GM21526 (cell line): Measurements from ENCODE around the gene SPSB4.
"Not testable (repeated sequence)": the region's sequence is repeated elsewhere in the genome, so short reads cannot be mapped to it uniquely, and the experiment has no call there.

ENCODE experiments used
- ATAC-seq: cut with Tn5 transposase; IDR thresholded peaks from one replicate; pipeline ENCODE4 v1.9.1; 2021; ENCODE audit warnings: moderate library complexity; ENCODE audit not compliant: unreplicated experiment, low FRiP score

The SPSB4 gene

DNA sequence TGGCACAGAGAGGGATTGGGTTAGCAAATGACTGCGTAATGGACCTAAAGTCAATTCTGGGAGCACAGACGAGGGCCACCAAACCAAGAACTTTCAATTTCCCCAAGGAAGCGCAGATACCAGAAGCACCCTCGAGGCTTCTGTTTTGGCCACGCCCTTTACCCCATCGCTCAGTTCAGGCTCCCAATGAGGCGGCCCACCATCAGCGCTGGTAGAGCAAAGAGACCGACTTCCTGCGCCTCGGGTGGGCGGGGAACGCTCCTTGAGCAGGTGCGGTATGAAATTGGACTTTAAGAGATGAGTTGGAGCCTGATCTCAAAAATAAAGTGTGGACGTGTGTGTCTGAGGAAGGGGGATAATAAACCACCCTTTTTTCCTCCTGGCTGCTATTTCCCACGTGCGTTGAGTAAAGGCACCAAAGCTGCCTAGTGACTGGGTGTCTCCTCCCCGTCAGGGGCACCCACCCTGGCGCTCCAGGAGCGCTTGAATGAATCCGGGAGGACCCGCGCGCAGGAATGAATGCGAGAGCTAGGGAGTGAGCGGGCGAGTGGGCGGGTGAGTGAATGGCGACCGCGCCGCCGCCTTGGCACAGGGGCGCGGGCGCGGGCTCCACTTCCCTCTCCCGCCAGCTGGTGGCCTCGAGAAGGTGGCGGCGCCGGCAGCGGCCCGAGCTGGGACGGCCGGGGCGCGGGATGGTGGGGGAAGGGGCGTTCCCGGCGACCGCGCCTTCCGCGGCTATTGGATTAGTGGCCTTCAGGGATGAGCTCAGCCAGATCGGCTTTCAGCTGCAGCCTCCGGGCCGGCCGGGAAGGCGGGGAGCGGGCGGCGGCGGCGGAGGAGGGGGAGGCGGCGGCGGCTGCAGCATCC, at the start of gene SPSB4:
TSS of gene SPSB4 (plus strand) at position 772 of the 867 bp plus-strand sequence. CDS start 14,758 bp downstream, outside the sequence.
- no peak for ATAC-seq

DNA sequence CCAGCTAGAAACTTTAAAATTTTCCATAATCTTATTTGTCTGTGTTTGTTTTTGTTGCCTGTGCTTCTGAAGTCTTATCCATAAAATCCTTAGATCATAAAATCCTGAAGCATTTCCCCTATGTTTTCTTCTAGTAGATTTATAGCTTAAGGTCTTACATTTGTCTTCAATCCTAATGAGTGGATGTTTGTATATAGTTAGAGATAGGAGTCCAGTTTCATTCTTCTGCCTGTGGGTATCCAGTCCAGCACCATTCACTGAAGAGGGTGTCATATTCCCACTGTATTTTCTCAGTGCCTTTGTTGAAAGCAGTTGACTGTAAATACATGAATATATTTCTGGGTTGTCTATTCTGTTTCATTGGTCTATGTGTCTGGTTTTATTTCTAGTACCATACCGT, 44.8 kb upstream of the SPSB4 start:
- ATAC-seq: no peak

DNA sequence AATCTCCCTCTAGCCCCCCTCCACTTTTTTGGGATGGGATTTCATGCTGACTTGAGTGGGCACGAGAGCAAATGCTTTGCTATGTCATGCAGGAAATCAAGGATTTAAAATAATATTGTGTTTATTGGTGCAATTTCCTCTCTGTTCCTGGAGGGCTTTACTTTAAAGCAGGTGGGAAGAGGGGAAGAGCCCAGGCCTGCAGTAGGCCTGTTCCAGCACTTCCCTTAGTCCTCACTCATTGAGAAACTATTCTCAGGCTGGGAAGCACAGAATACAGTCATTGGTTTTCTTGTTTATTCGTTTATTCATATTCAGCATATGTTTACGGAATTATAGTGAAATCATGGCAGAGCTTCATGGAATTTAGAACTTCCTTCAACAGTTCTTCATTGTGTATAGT, 41.7 kb upstream of the SPSB4 start:
- no peak for ATAC-seq

DNA sequence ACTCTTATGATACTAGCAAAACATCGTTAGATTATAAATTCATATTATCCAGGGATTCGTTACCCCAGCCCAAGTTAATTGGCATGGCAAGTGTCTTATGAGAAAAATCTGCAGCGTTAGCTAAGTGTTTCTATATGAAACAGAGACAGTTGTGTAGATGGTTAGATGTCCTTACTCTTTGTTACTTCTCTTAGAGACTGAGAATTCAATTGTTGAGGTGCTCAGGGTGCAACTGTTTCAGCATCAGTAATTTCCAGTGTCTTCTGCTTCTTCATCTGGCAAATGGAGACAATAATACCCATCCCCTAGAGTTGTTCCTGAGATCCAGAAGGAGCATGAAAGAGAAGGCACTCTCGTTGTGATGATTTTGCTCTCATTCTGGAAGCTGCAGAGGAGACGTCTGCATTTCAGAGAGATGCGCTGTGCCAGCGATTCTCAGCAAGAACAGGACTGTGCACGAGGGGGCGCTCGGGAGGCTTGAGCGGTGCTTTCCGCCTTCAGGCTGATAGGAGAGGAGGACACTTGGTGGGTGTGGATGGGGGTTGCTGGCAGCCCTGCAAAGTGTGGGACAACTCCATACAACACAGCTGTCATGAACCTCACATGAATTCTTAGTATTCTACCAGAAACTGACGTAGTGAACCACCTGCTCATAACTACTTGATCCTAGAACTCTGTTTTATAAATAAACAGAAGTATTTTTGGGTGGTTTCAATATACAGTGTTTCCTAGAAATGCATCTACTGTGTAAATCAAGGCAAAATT, 39.7 kb upstream of the SPSB4 start:
- peak; percentile 74 for ATAC-seq

DNA sequence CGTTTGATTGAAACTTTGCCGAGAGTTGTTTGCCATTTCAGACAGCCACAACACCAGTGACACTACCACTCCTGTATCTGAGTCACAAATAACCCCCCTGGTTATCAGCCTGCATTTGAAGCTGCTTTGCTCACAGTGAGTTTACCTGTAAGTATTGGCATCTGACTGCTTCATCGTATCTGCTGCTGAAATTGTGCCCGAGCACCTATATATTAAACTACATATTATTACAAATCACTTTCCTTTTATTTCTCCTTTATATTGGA, 39.2 kb upstream of the SPSB4 start:
- ATAC-seq: no peak

DNA sequence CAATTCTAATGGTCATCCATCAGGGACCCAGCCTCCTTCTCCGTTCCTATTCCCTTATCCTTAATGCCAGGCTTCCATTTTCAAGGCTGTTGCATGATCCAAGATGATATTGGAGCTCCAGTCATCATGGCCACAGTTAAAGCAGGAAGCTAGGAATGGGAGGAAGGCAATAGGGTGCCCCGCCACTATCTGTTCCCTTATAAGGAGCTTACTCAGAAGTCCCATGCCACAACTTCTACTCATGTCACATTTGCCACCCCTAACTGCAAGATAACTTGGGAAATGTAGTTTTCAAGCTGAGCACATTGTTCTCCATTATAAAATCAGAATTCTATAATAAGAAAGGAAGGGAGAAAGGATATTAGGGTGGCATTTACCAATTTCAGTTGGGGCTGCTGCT, 38.6 kb upstream of the SPSB4 start:
- ATAC-seq: no peak

DNA sequence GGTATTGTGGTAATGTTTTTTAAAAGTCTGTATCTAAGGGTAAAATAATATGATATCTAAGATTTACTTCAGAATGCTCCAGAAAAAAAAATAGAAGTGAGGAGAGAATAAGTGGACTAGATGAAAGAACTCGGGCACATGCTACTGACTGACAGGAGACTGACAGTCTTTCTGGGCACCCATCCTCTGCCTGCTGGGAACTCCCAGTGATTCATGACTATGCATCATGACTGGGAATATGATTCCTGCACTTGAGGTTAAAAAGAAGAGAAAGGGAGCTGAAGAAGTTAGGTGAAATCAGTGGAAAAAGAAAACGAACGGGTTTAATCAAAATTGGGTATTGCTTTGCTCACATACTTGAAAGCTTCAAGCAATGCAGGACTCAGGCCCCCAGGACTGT, 35.7 kb upstream of the SPSB4 start:
- ATAC-seq: no peak

DNA sequence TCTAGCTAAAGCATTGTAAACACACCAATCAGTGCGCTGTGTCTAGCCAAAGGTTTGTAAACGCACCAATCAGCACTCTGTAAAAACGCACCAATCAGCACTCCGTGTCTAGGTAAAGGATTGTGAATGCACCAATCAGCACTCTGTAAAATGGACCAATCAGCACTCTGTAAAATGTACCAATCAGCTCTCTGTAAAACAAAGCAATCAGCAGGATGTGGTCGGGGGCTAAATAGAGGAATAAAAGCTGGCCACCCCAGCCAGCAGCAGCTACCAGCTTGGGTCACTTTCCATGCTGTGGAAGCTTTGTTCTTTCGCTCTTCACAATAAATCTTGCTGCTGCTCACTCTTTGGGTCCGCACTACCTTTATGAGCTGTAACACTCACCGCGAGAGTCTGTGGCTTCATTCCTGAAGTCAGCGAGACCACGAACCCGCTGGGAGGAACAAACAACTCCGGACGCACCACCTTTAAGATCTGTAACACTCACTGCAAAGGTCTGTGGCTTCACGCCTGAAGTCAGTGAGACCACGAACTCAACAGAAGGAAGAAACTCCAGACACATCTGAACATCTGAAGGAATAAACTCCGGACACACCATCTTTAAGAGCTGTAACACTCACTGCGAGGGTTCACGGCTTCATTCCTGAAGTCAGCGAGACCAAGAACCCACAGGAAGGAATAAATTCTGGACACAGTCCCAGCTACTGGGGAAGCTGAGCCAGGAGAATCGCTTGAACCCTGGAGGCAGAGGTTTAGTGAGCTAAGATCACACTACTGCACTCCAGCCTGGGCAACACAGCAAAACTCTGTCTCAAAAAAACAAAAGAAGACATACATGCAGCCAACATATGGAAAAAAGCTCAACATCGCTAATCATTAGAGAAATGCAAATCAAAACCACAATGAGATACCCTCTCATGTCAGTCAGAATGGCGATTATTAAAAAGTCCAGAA, 33.5 kb upstream of the SPSB4 start:
- ATAC-seq: not testable (repeated sequence)

DNA sequence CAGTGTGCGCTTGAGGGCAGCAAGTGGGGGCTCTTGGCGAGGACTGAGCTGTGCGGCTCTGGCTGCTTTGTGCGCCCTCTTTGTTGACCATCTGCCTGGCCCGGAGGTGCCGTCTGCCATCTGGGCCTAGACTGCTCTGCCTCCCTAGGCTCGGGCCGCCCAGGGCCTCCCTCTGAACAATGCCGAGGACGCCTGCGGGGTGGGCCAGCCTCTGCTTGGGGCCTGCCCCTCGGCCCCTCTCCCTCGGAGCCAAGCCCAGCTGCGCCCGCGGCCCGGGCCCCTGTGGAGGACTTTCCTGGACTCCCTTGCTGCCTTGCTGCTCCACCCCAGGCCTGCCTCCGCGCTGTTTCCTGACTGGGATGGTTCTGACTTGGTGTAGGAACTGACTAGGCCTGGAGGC, 31.9 kb upstream of the SPSB4 start:
- no peak for ATAC-seq

DNA sequence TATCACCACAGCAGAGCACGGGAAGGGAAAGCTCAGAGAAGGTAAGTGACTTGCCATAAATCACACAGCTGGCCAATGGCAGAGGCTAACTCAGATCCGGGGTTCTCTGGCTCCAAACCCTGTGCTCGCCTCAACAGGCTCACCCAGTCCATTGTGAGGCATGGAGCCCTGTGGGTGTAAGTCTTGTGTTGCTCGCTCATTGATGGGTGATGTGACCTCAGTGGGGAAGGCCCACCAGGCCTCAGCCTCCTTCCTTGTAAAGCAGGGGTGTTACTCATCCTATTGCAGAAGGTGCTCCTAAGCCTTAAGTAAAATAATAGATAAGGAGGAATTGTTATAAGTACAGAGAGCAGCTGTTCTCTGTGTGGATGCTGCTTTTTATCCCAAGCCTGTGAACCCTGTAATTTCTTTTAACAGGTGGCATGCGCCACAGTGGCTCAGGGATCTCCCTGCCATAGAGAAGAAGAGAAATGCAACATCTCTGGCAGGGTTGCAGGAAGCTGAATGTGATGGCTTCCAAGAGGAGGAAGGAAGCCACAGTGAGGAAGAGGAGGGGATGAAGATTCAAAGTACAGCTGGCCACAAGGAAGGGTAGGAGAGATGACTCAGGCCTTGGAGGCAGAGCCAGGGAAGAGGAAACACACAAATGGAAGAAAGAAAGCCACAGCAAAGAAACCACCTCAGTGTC, 30.9 kb upstream of the SPSB4 start:
- ATAC-seq: no peak

DNA sequence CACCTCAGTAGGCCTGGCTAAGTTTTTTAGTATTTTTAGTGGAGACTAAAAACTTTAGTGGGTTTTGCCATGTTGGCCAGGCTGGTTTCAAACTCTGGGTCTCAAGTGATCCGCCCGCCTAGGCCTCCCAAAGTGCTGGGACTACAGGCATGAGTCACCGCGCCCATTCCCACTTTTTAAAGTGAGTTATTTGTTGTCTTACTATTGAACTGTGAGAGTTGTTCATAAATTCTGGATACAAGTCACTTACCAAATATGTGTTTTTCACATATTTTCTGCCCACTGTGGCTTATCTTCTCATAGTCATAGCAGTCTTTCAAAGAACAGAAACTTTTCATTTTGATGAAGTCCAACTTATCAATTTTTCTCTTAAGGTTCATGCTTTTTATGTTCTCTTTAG, 29.9 kb upstream of the SPSB4 start:
- no peak for ATAC-seq

DNA sequence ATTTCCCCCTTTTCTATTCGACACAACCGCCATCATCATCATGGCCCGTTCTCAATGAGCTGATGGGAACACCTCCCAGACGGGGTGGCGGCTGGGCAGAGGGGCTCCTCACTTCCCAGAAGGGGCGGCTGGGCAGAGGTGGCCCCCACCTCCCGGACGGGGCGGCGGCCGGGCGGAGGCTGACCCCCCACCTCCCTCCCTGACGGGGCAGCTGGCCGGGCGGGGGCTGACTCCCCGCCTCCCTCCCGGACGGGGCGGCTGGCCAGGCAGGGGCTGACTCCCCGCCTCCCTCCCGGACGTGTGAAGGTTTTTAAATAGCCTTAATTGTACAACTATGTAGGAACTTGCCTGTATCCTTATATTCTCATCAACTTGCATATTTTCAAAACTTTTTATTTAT, 20.9 kb upstream of the SPSB4 start:
- ATAC-seq: no peak

DNA sequence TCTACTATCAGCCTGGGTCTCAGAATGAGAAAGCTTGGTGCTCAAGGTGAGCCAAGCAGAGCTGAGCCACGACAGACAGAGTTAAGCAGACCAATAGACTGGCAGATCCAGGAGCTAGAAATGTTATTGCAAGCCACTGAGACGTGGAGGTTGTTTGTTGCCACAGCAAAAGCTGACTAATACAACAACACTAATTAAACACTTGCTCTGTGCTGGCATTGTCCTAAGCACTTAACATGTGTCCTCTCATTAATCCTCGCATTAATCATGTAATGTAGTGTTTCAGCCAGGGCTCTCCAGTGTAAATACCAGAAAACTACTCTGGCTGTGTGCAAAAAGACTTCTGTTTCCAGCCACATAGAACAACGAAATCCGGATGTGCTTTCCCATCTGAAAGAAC, 11.6 kb upstream of the SPSB4 start:
- ATAC-seq: no peak

DNA sequence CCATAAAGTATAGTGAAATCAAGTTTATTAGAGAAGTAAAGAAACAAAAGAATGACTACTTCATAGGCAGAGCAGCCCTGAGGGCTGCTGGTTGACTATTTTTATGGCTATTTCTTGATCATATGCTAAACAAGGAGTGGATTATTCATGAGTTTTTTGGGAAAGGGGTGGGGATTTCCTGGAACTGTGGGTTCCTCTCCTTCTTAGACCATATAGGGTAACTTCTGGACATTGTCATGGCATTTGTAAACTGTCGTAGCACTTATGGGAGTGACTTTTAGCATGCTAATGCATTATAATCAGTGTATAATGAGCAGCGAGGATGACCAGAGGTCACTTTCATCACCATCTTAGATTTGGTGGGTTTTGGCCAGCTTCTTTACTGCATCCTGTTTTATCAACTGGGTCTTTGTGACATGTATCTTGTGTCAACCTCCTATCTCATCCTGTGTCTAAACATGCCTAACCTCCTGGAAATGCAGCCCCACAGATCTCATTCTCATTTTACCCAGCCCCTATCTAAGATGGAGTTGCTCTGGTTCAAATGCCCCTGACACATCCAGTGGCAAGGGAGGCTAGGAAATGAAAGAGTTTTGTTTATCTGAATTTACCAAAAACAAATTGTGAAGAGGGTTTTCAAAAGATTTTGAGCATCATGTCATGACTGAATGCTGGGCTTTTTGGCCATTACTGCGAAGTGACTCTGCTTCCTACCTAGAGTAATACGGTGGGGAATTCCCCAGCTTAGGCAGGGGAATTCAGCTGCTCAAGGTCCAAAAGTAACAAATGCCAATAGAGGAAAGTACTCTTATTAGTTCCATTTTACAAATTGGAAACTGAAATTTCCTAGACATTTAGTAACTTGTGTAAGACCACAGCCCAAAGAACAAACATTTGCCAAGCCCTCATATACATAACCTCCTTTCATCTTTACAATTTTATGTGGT, 6.2 kb upstream of the SPSB4 start:
- no peak for ATAC-seq

DNA sequence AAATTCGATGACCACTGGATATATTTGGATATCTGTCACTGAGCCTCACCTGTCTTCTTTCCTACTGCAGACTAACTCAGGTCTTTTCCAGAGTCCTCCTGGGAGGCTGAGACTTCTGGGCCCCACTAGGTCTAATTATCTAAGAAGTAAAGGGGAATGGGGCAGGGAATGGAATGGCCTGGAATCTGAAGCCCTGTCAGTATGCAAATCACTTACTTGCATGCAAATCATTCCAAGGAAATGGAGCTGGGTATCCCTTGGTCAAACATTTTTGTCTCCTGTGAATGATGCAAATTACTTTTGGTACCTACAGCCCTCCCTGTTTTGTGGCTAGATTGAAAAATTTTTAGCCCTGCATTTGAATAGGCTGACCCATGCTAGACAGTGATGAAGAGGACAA, 5.3 kb upstream of the SPSB4 start:
- no peak for ATAC-seq

DNA sequence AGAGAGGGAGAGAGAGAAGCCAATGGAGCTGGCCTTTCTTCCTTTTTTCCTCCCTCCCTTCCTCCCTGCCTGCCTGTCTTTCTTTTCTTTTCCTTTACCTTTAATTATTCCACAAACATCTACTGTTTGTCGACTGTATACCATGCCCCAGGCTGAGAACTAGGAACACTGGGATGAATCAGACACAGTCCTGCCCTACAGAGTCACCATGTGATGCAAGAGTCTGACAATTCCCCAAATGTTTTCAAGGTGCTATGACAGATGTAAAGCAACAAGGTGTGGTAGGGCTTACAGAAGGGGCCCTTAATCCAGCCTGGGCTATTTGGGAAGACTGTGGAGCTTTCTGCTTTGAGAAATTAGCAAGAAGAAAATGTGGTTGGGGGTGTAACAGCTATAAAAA, 4.0 kb upstream of the SPSB4 start:
- no peak for ATAC-seq

DNA sequence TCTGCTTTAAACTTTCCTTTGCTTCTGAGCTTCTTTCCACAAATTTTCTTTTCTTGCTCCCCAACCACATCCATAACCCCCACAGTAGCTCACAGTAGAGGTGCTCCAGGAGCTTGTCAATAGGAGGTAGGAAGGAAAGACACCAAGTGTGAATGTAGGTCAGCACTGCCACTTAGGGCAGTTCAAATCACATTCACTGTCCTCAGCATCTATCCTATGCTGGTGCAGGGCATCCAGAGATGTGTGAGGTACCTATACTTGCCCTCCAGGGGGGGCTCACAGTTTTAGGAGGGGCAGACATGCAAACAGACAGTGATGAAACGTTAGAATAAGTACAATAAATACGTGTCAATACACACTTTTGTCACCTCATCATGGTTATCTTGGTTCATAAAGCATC, 1.5 kb upstream of the SPSB4 start:
- no peak for ATAC-seq

DNA sequence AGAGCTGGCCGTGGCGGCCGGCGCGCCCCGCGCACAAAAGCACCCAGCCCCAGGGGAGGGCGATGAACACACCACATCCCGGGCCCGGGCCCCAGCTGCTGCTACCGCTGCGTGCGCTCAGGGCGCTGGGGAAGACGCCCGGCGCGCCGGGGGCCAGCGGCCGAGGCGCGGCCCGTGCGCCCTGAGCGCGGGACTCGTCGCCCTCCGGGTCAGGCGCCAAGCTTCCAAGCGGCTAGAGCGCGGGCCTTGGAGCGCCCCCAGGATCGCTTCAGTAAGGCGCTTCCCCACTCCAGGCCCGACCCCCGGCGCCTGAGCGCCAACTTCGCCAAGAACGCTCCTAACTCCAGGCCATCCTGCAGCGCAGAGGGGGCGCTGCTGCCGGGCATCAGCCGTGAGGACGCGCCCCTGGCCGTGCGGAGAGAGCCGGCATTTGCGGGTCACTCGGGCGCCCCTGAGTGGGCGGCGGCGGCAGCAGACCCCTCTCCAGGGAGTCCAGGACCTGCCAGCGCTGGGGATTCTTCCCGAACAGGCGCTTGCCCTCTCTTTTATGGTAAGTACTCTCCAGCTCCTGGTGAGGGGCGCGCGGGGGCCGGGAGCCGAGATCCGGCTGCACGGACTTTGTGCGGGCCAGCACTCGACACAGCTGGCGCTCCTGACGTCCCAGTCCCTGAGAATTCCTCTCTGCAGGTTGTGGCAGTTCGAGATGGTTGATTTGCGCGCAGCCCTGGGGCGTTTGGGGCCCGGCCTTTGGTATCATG, 475 bp downstream of the SPSB4 start:
- ATAC-seq: no peak
